ENCODE measurements around the gene SLC19A1.

The SLC19A1 gene

DNA sequence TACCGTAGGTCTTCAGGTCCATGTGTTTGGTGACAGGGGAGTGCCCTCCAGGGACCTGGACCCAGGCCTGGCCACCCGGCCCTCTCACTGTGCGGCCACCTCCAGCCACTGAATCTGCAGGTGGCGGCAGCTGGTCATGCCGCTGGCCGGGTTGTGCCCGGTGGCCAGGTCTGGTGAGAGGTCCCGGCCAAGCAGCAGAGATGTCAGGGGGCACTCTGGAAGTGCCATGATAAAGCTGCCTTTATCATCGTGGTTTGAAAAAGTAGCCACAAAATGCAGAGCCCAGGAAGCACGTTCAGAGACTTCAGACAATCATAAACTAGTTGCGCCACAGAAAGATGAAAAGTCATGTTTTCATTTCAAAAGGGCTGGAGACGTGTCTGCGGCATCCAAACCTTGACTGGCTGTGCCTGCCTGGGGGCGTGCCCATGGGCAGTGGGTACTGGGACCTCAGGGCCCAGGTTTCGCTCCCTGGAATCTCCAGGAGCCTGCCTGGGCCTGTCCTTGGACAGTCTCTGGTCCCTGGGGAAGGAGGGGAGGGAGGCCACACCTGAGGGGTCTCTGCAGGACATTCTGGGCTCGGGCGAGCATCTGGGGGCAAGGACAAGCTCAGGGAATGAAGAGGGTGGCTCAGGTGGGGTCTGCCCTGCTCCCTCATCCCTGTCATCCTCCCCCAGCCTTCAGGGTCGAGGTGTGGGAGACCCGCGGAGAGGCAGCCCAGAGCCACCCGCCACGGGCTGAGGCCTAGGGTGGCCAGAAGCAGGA, 92.4 kb downstream of the SLC19A1 start:
- DNase-seq, result no peak

DNA sequence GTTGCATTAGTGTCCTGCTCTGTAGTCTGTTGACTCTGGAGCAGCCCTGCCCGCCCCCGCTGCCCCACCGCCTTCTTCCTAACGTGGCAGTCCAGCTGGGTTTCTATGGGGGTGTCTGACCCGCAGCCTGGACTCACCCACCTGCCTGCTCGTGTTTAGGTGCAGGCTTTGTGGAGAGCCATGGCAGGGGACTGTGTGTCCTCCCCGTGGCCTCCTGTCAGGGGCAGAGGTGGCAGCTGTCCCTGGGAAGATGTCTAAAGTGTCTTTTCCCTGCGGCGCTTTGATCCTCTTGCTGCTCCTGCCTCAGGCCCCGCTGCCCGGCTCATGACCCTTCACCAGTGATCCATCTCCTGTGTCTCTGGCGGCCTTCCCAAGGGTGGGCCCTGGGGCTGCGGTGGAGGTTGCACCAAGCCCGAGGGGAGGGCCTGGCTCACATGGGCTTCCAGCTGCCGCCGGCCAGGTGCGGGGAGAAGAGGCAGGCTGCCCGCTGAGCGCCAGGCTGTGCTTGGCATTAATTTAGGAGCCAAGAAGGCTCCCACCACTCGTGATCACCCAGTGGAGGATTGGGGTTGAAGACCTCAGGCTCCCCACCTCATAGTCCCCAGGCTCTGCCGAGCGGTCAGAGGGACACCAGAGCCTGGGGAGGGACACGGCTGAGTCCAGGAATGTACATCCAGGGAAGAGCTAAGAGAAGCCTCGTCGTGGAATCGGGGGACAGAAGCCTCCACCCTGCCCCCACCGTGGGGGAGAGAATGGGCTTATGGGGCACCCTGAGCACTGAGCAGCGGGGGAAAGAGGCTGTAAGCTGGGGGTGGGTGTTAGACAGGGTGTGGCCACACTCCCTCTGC, 93.2 kb downstream of the SLC19A1 start:
- no peak for DNase-seq

DNA sequence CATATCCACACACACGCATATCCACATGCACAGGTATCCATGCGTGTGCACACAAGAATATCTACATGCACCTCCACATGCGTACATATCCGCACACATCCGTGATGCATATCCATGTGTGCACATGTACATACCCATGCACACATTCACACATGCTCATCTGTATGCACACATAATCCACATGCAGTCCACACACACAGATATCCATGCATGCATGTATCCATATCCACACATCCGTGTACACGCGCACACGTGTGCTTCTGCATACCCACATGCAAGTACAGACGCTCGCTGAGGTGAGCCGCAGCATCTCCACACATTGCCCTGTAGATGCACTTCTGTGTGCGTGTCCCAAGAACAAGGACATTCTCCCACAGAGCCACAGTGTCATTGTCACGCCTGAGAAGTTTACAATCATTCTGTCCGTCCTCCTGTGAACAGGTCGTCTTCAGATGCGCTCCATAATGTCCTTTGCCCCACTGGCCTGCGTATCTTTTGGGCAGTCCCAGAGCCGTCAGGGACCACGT, 93.9 kb downstream of the SLC19A1 start:
- no peak for DNase-seq

Data from stimulated activated CD4-positive, alpha-beta T cell treated with anti-CD3 and anti-CD28 coated beads, Interleukin-2, amount 100 ng/mL, for 48 hours (primary cell).